ENCODE measurements around the gene SLC29A2.

DNA sequence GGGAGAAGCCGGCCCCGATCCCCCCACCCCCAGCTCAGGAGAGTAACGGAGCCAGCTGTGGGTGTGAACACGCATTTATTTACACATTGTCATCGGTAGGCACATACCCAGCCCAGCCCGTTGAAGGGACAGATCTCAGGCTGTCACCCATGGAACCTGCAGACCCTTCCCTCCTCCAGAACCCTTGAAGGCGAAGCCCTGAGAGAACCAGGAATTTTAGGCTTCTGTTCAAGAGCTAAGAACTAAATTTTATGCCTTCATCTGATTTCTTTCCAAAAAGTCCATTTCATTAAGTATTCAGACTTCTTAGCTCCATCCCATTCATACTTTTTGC, 26.3 kb downstream of the SLC29A2 start:
- TF ChIP-seq GATA2 (IDR thresholded peaks at IDR 0.05; ENCODE audit: low read depth, low read length) (no peak), GATA3 (IDR thresholded peaks at IDR 0.05; ENCODE audit: low read depth, low read length) (no peak)

Measured in SH-SY5Y (cell line).